ENCODE measurements around the gene DNMT3A.

The DNMT3A gene

DNA sequence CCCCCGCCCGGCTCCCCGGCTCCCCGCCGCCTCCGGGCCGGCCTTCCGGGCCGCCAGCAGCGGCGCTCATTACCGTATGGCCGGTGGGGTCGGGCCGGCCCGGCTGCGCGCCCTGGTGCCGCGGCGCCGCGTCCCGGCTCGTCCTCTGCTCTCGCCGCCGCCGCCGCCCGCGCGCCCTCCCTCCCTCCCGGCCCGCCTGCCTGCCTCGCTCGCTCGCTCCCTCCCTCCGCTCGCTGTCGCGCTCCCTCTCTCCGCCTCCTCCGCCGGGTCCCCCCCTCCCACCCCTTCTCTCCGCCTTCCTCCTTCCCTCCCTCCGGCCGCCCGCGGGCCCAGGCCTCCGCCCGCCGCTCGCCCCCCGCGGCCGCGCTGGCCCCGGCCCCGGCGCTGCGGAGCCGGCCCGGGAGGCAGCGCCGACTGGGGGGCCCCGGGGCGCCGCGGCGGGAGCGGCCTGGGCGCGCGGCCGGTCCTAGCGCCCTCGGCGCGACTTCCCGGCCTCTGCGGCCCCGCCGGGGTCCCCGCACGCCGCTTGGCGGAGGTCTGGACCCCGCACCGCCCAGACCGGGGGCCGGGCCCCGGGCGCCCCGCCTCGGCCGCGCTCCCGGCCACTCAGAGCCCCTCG is at the start of gene DNMT3A:
TSS of gene DNMT3A (minus strand) at position 173 of the 619 bp plus-strand sequence. CDS start 27,941 bp downstream, outside the sequence.
- no peak for DNase-seq

DNA sequence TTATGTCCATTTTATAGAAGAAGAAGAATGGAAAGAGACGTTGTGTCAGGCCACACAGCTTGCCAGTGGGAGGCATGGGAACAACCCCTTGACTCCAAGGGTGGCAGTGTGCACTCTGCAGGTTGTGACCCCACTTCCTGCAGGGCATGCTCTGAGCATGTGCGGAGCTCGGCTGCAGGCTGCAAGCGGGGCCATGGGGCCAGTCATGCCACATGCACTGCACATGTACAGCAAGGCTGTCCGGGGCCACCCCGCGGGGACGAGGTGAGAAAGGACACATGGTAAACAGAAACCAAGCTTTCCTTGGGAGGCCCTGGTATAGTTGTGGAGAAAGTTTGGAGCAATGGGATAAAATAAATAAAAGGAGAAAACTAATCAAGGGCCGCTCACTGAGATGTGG is 47.4 kb upstream of the DNMT3A start:
- DNase-seq: no peak

DNA sequence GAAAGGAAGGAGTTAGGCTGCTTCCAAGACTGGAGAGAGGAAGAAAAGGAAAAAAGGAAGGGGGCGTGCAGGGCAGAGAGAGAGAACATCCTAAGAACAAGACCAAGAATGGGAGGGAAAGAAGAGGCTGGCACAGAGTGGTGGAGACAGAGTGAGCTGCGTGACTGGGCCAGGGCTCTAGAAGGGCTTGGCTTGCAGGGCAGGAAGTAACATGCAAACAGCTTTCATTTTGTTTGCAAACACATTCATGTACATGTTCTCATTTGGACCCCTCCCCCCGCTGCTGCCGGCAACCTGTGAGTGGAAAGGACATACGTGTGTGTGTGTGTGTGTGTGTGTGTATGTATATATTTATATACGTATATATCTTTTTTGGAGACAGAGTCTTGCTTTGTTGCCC is 46.8 kb upstream of the DNMT3A start:
- DNase-seq: no peak

DNA sequence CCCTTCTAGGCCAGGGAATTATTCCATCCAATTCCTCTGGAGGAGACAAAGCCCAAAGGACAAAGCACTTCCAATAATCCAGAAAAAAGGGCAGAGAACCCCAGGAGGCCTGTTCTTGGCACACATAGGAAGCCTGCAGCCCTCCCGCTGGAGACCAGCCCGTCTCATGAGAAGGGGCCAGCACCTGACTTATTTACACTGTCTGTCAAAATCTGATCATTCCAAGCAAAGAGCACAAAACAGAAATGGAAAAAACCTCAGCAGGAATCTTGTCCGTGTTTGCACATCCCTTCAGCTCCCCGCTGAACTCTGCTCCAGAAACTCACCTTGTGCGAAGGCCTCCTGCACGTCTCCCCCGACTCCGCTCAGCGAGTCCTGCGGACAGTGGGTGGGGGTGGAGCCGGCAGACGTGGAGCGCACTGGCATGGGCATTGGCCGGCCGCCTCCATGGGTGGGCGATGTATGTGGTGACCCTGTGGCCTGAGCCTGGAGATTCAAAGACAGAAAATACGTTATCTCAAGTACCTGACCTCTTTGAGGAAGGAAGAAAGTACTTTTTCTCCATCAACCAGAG is 46.2 kb upstream of the DNMT3A start:
- no peak for DNase-seq

DNA sequence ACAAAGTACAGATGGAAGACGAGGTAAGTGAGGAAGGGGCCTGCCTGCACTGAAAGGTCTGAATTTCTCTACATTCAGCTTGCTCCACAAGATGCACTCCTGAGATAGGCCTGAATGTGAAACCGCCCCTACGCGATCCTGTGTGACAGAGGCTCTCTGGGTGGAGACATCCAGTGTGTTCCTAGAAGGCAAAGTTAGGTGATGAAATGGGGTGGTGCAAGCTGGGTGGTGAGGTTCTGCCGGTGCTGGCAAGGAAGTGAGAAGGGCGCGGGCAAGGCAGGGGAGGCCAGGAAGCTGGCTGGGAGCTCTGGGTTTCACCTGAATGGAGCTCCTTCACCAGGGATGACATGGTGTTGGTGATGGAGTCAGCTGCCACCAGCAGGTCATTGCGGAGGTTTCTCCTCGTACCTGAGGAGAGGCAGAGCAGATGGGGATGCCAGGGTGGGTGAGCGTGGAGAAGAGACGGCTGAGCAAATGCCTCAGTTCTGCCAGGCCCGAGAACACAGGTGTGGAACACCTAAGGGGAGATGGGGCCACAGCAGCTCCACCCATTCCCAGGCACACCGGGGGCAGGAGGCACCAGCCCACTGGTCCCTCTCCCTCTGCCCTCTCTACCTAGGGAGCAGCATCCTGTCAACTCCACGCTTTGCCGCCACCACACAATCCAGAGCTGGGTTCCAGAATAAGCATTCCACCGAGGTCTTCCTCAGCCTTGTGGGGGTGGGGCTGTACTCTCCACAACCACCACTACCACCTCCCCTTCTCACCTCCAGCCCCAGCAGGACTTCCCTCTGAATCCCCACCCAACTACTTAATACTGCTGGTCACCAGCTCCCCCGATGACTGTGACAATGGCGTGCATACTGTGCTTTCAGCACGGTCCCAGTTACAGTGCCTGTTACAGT is 45.5 kb upstream of the DNMT3A start:
- DNase-seq: no peak

DNA sequence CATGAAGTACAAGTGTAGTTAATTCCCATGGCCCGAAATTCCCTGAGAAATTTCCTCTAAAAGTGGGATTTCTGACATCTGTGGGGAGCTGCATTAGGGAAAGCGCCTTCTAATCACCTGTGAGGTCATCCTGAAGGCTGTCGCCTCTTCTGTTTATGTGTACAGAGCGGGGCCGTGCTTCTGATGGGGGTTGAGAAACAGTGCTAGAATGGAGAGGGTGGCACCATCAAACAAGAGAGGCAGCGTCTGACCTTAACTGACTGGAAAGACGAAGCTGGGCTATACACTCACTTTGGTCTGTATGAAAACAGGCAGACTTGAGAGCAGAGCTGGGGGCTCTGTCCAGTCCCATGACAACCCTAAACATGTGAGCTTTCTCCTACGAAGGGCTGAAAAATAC is 44.2 kb upstream of the DNMT3A start:
- DNase-seq: no peak

DNA sequence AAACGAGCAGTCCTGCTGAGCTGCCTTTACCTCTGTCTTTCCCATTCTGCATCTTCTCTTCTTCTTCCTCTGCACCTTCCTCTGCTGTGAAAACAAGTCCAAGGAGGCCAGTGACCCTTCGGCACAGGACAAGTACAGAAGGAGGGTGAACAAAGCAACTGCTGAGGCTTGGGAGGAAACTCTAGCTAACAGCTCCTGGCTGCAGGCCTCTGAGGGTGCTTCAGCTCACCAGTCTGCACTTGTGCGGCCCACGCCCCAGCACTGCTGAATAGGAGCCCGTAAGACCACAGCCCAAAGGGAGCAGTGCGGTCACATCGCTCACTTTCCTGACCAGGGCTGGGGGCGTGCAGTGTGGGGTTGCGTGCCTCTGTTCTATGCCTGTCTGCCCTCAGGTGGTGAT is 42.1 kb upstream of the DNMT3A start:
- no peak for DNase-seq

DNA sequence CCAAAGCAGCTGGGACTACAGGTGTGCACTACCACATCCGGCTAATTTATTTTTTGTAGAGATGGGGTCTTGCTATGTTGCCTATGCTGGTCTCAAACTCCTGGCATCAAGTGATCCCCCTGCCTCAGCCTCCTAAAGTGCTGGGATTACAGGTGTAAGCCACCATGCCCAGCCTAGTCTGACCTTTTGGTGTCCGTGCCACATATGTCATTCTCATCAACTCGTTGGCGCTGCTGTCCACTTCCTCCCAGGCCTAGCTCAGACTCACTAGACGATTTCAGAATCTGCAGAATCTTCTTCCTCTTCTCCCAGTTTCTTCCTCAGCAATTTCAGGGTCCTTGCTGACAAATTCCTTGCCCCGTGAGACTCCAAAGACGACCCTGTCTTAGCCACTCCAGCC is 39.8 kb upstream of the DNMT3A start:
- DNase-seq: no peak

DNA sequence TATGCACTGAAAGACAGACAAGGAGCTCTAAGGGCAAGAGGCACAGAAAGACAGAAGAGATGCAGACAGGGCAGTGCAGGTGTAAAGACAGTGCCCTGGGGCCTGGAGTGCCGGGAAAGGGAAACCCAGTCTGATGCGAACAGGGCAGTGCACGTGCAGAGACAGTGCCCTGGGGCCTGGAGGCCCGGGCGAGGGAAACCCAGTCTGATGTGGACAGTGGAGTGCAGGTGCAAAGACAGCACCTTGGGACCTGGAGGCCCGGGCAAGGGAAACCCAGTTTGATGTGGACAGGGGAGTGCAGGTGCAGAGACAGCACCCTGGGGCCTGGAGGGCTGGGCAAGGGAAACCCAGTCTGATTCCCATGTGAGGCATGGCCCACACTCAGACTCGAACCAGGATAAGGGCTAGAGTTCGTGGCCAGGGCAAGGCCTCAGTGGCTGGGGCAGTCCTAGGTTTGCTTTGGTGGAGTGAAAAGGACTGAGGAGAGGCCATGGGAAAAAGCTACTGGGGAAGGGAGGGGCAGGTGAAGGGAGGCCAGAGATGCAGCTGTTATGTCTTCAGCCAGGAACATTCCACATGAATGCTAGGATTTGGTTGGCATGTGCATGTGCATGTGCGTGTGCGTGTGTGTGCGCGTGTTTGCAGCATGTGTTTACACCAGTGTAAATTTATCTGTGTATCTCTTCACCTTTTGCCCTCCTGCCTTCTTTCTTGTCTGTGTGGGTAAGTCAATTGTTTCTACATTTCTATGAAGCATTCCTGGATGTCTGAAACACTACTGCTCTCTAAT is 39.1 kb upstream of the DNMT3A start:
- DNase-seq: no peak

DNA sequence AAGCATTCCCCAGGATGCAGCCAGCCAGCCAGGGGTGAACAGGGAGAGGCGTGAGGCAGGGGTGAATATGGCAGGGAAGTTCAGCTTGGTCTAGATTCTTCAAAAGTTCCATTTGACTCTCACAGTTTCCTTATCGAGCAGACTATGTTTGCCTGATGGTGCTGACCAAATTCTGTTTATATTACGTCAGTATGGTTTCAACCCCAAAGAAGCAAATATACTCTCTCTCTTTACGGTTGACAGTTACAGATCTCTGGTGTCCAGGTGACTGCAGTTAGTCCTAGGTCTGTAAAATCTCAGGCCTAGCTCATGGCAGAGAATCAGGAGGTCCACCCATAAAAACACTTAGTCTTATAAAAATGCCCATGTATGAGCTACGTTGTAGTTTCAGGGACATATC is 38.3 kb upstream of the DNMT3A start:
- DNase-seq: no peak

DNA sequence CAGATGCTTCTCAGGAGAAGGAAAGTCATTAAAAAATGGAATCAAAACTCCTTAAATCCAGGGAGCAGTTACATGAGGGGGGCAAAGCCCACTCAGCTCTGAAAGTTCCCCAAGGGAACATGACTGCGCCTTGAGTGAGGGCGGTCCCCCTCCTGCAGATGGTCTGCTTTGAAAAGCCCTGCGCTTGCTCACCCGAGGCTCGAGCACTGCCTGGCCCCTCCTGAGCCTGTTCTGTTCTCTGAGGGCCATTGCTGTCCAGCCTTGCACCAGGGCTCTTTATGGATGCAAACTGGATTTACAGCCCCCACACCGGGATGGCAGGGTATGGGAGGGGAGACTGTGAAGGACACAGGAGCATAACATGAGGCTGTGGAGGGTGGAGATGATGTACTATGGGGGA is 37.8 kb upstream of the DNMT3A start:
- no peak for DNase-seq

DNA sequence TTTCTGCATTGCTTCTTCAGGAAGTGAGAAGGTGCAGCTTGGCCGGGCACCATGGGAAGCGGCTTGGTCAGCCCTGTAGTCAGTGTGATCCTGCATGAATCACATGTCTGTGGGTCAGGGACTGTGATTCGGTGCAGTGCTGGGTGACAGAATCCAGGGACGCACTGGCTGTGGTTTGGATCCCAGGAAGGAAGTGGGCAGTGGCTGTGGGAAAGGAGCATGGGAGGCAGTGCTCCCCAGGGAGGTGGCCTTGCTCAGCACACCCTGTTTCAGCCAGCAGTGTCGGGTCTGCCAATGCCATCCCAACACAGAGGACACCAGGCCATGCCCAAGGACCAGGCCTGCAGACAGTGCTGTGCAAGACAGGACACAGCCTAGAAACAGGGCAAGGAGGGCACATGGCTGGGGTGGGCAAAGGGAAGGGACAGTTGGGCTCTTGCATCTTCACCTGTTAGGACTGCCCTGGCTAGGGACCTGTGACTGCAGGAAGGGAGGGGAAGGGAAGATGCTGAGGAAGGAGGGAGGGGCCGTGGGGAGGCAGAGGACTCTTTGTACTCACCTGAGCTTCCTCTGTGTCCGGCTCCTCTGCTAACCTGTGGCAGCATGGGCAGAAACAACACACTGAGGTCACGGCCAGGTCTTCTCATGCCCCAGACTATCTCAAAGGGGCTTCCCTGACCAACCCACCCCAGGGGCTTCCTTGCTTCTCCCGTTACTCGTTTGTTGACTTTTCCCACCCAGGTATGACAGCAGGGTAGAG is 37.2 kb upstream of the DNMT3A start:
- no peak for DNase-seq

DNA sequence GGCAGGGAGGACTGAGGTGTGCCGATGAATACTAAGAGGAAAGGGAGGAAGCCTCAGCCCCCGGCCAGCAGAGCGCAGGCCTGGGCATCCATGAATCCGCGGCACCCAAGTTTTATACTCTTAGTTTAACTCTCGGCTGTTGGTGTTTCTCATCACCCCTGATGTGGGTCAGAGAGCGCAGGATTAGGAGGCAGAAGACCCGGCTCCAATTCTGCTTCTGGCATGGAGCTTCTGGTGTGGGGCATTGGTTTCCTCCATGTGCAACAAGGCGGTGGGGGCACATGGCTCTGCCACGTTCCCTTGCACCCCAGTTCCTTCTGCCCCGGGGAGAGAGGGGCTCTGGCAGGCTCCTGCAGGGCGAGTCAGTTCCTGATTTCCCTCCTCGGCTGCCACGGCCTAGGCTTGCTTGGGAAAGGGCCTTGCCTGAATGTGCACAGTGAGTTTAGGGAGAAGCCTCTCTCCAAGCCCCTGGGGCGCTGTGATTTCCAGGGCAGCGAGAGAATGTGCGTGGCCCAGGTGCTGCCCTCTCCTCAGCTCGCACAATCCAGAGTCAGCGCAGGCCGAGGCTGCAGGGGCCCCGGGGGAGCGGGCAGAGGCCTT is 36.2 kb upstream of the DNMT3A start:
- no peak for DNase-seq

DNA sequence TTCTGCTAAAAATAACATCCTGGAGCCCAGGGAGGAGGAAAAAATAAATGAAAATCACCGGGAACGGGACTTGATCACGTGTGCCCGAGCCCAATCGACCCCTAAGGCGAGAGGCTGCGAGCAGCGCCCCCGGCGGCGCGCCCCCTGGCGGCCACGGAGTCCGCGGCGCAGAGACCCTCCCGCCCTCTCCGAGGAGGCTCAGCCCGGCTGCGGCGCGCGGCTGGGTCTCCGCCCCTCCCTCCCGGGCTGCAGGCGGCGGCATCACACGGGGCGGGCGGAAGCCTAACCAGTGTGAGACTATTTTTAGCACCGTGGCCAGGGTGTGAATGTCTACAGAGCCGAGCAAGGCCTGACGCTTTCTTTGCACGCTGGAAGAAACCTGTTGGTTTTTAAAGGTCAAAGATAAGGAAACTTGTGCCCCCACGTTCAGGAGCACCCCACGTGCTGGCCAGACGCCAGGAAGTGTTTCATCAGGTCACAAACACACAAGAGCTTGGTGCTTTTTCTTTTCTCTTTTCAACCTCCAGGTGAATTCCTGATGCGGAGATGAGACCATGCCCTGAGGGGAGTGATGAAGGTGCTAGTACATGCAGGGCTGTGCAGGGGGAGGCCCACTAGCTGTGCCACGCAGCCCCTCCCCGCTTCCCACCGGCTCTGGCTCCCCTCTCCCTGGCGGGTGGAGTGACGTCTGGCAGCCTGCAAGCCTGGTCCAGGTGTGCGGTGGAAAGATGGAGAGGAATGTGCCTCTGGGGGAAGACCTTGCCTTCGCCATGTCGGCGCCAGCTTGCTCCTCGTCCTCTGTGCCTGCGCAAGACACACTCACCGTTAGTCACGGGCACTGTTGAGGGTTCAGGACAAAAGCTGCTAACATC is 35.3 kb upstream of the DNMT3A start:
- peak; percentile 47 for DNase-seq

DNA sequence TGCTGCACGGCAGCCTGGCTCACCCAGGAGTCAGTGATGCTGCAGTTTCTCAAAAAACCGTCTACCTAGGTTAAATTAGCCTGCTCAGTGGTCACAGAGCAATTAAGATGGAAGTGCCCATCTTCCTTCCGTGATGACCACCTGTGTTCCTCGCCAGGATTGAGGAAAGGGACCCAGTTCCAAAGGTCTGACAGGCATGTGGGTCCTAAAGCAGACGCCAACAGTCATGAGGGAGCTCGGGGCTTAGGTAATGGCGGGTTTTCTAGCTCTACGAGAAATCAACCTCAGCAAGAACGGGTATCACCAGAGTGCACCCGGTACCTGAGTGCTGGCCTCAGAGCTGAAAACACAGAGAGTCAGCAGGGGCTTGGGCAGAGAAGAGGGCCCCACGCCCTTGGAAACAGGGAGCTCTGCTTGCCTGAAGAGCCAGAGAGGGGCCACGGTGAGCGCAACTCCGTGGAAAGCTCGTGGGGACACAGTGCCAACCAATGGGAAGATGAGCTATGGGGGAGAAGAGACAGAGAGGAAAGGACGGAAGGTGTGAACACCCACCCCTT is 34.3 kb upstream of the DNMT3A start:
- no peak for DNase-seq

DNA sequence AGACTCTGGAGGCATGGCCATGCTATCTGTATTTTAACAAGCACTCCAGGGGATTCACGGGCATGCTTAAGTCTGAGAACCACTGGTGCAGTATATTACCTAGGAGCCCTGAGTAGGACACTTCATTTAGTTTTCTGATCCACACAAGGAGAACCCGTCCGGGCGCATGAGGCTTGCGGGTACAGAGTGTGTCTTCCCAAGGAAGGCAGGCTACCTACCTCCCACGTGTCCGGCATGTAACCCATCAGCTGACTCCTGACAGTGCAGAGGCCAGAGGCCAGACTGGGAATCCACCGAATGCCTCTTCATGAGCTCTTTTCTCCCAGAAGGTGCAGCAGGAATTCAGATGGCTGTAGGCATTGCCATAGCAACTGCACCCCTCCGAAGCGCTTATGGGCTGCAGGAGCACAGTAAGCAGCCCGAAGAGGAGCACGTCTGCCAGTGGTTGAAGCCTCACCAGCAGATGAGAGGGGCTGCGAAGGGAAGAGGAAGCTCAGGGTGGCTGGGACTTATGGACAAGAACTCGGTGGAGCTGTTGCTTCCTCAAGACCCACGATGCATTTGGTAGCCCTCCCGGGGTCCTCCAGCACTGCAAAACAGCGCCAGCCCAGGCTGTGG is 33.8 kb upstream of the DNMT3A start:
- no peak for DNase-seq

DNA sequence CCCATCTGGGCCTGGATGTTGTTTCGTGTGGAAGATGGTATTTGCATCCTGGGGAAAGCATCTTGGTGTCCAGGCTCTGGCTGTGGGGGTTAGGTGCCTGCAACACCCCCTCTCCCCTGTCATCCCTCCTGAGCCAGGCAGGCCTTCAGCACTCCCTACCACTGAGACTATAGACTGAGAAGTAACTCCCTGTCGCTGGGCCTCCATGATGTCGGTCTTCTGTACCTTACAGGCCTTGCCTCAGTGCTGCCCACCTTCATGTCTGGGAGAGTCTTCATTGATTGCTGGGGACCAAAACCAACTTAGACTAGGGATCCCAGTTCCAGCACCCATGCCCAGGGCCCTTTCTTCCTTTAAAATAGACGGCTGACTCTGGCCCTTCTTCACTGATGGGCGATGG is 33.1 kb upstream of the DNMT3A start:
- DNase-seq: no peak

DNA sequence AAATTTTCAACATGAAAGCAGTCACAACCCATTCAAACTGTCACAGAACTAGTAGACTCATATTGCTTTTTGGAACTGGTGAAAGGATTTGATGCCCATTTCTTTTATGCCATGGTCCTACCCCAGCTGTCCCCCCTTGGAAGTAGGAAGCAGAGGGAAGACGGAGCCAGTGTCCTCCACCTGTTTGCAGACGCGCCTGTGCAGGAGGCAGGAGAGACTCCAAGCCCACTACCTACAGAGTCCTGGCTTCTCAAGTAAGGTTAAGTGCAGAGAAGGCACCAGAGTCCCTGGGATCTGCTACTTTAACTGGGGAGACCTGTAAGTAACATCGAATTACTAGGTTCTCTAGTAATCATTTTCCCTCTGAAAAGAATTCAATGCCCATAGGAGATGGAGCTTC is 32.7 kb upstream of the DNMT3A start:
- no peak for DNase-seq

DNA sequence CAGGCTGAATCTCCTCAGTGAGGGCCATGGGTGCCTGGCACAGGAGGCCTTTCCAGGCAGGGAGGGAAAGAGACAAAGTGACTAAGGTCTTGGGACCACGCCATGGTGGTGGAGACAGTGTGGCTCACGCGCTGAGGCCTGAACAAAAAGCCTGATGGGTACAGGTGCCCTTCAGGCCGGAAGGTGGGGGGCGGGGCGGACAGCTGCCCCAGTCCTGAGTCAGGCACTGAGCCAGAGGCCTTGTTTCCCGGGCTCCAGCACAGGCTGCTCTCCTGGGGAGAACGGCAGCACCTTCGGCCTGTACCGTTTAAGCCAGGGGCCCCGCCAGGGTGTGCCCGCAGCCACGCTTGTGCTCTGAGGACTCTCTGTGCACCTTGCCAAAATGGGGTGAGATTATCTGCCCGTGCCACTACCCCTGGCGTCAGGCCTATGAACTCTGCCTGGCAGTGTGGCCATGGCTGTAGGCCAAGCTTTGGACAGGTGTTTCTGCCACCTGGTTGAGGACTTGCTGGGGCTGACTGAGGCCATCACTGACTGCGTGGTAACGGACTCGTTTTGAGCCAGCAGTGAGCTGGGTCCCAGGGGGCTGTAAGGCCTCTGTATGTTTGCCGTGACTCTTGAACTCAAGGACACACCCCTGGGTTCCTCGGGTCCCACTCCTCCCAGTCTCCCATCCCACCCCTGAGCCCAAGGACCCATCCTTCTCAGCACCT is 31.7 kb upstream of the DNMT3A start:
- no peak for DNase-seq
